H1 (cell line): ENCODE measurements around the gene AFF2.

Experiments used
- ASH2L ChIP-seq: fragments of 200-600, 300-600 bp; sonication (generic); IDR thresholded peaks from one replicate; pipeline ENCODE4 v1.7.1; 2017; ENCODE audit warnings: low read length
- CHD2 ChIP-seq: IDR thresholded peaks from 2 replicates; pipeline ENCODE4 v1.6.1; 2012; ENCODE audit warnings: low read length, improper control_type of control experiment
- CTCF ChIP-seq, 3 experiments: IDR thresholded peaks; 1 replicate in 2 of 3; 2 replicates in 1 of 3; pipeline versions ENCODE4 v1.5.1 to v1.6.1; 2011; ENCODE audit warnings: low read length in 3 of 3, mild to moderate bottlenecking in 3 of 3, inconsistent platforms in 2 of 3, low read depth in 1 of 3, moderate library complexity in 1 of 3; ENCODE audit not compliant: insufficient read depth in 1 of 3; ENCODE audit errors: control extremely low read depth in 1 of 3
- EP300 ChIP-seq, 2 experiments: IDR thresholded peaks; 1 replicate in 1 of 2; 2 replicates in 1 of 2; pipeline ENCODE4 v1.6.1; 2011 to 2012; ENCODE audit warnings: low read depth in 2 of 2, low read length in 2 of 2, mild to moderate bottlenecking in 2 of 2, borderline replicate concordance in 1 of 2, inconsistent platforms in 1 of 2, moderate library complexity in 1 of 2
- GABPA ChIP-seq: IDR thresholded peaks from 2 replicates; pipeline ENCODE4 v1.6.1; 2011; ENCODE audit warnings: mild to moderate bottlenecking, low read length, moderate library complexity, borderline replicate concordance; ENCODE audit not compliant: insufficient read depth
- GTF2F1 ChIP-seq: IDR thresholded peaks from 2 replicates; pipeline ENCODE4 v1.6.1; 2012; ENCODE audit warnings: low read depth, low read length, improper control_type of control experiment, borderline replicate concordance
- HDAC2 ChIP-seq, 2 experiments: fragments of 300-600 bp in 1 of 2; sonication (generic) in 1 of 2; IDR thresholded peaks; 2 replicates each; pipeline ENCODE4 v1.6.1; 2011 to 2012; ENCODE audit warnings: low read depth in 2 of 2, low read length in 2 of 2, mild to moderate bottlenecking in 2 of 2, moderate library complexity in 2 of 2, borderline replicate concordance in 1 of 2, inconsistent platforms in 1 of 2
- JUN ChIP-seq: IDR thresholded peaks from 2 replicates; pipeline ENCODE4 v1.6.1; 2011; ENCODE audit warnings: low read depth, mild to moderate bottlenecking, improper control_type of control experiment, low read length
- MAX ChIP-seq: IDR thresholded peaks from 2 replicates; pipeline ENCODE4 v1.6.1; 2012; ENCODE audit warnings: inconsistent platforms
- POLR2AphosphoS5 ChIP-seq: IDR thresholded peaks from 2 replicates; pipeline ENCODE4 v1.6.1; 2011; ENCODE audit warnings: low read depth, low read length

- no peak for TF ChIP-seq HDAC2 (IDR thresholded peaks at IDR 0.05; ENCODE audit: borderline replicate concordance in 1 of 2, low read depth in 2 of 2, low read length in 2 of 2)
- no peak for TF ChIP-seq CTCF (IDR thresholded peaks at IDR 0.05; ENCODE audit: control extremely low read depth in 1 of 3, insufficient read depth in 1 of 3, low read depth in 1 of 3, low read length in 3 of 3)
- TF ChIP-seq EP300 (IDR thresholded peaks at IDR 0.05; ENCODE audit: borderline replicate concordance in 1 of 2, low read depth in 2 of 2, low read length in 2 of 2) = no peak
- TF ChIP-seq POLR2AphosphoS5 = no peak
- no peak for TF ChIP-seq GABPA
- TF ChIP-seq ASH2L = no peak
- no peak for TF ChIP-seq MAX
- TF ChIP-seq JUN = no peak
- no peak for TF ChIP-seq CHD2
- no peak for TF ChIP-seq GTF2F1
Measured at GRCh38 chrX:148580016-148580415, 79.6 kb downstream of the AFF2 start.
